HEK293 (cell line): ENCODE data around the gene UVSSA.
A peak's percentile ranks its signal among the peaks of the same experiment; 100 is the strongest.

ENCODE experiments used
- CTCF ChIA-PET: fragments of 350-600 bp; formaldehyde crosslinking; extraction: SDS; loops from one replicate; lab custom pipeline; 2021; ENCODE audit warnings: antibody characterized with exemption; lab: Yijun Ruan, JAX
- POLR2A ChIA-PET: fragments of 300-600 bp; formaldehyde crosslinking; extraction: SDS; loops from one replicate; lab custom pipeline; 2020; ENCODE audit warnings: antibody characterized with exemption, inconsistent platforms; lab: Yijun Ruan, JAX
- H3K27ac ChIP-seq: fragments of 200-500 bp; sonication (Bioruptor generic); 2 replicates; pipeline ENCODE4 v1.5.1; 2014; ENCODE audit warnings: low read depth, low read length, control low read depth, inconsistent platforms; ENCODE audit errors: extremely low read depth
- H3K36me3 ChIP-seq, 2 experiments: fragments of 200-500 bp in 1 of 2; sonication (Bioruptor generic) in 1 of 2; 1 replicate in 1 of 2; 2 replicates in 1 of 2; pipeline ENCODE4 v1.5.1; 2014 to 2017; ENCODE audit warnings: inconsistent platforms in 2 of 2, low read length in 2 of 2; ENCODE audit not compliant: control insufficient read depth in 2 of 2, insufficient read depth in 1 of 2
- H3K4me1 ChIP-seq: fragments of 200-500 bp; sonication (Bioruptor generic); 2 replicates; pipeline ENCODE4 v1.5.1; 2014; ENCODE audit warnings: mild to moderate bottlenecking, low read length, inconsistent platforms; ENCODE audit not compliant: control insufficient read depth, insufficient read depth
- H3K4me3 ChIP-seq: 2 replicates; pipeline ENCODE4 v1.5.1; 2011; ENCODE audit warnings: low read depth, mild to moderate bottlenecking, control low read depth, low read length, moderate library complexity
- H3K9me3 ChIP-seq: fragments of 200-500 bp; sonication (Bioruptor generic); 2 replicates; pipeline ENCODE4 v1.5.1; 2014; ENCODE audit warnings: low read depth, low read length, inconsistent platforms; ENCODE audit not compliant: control insufficient read depth, insufficient read depth
- CTCF ChIP-seq: fragments of 450-650 bp; formaldehyde crosslinking; IDR thresholded peaks from 2 replicates; pipeline ENCODE4 v1.5.1; 2016; ENCODE audit warnings: missing biosample characterization, missing genetic modification characterization
- MEIS1 ChIP-seq: sonication (generic); formaldehyde crosslinking; IDR thresholded peaks from 2 replicates; pipeline ENCODE4 v1.8.1; 2022; ENCODE audit warnings: missing genetic modification reagents, mild to moderate bottlenecking, borderline replicate concordance
- RBAK ChIP-seq: fragments of 450-650 bp; formaldehyde crosslinking; IDR thresholded peaks from 2 replicates; pipeline ENCODE4 v1.5.1; 2016; ENCODE audit warnings: missing biosample characterization, missing genetic modification characterization
- SCRT2 ChIP-seq: fragments of 450-650 bp; formaldehyde crosslinking; IDR thresholded peaks from 2 replicates; pipeline ENCODE4 v1.5.1; 2016; ENCODE audit warnings: missing biosample characterization, missing genetic modification characterization
- ZBTB7A ChIP-seq: fragments of 450-650 bp; formaldehyde crosslinking; IDR thresholded peaks from 2 replicates; pipeline ENCODE4 v1.5.1; 2016; ENCODE audit warnings: low read depth, missing biosample characterization, missing genetic modification characterization
- ZFHX2 ChIP-seq: fragments of 450-650 bp; formaldehyde crosslinking; conservative IDR thresholded peaks from 2 replicates; pipeline ENCODE4 v1.5.1; 2016; ENCODE audit warnings: missing biosample characterization, missing genetic modification characterization
- ZFP41 ChIP-seq: fragments of 450-650 bp; formaldehyde crosslinking; IDR thresholded peaks from 2 replicates; pipeline ENCODE4 v1.5.1; 2016; ENCODE audit warnings: missing biosample characterization, missing genetic modification characterization, borderline replicate concordance
- ZNF157 ChIP-seq: fragments of 450-650 bp; formaldehyde crosslinking; IDR thresholded peaks from 2 replicates; pipeline ENCODE4 v1.5.1; 2016; ENCODE audit warnings: missing biosample characterization, missing genetic modification characterization
- ZNF175 ChIP-seq: fragments of 450-650 bp; formaldehyde crosslinking; IDR thresholded peaks from 2 replicates; pipeline ENCODE4 v1.5.1; 2016; ENCODE audit warnings: missing biosample characterization, missing genetic modification characterization
- ZNF19 ChIP-seq: fragments of 450-650 bp; formaldehyde crosslinking; IDR thresholded peaks from 2 replicates; pipeline ENCODE4; 2016; ENCODE audit warnings: missing biosample characterization, missing genetic modification characterization, low read depth
- ZNF366 ChIP-seq: fragments of 450-650 bp; formaldehyde crosslinking; conservative IDR thresholded peaks from 2 replicates; pipeline ENCODE4 v1.5.1; 2016; ENCODE audit warnings: missing biosample characterization, missing genetic modification characterization
- ZNF394 ChIP-seq: fragments of 450-650 bp; formaldehyde crosslinking; IDR thresholded peaks from 2 replicates; pipeline ENCODE4 v1.5.1; 2016; ENCODE audit warnings: missing biosample characterization, missing genetic modification characterization, mild to moderate bottlenecking, moderate library complexity, borderline replicate concordance
- ZNF501 ChIP-seq: fragments of 450-650 bp; formaldehyde crosslinking; IDR thresholded peaks from 2 replicates; pipeline ENCODE4 v1.5.1; 2016; ENCODE audit warnings: missing biosample characterization, missing genetic modification characterization
- ZNF621 ChIP-seq: fragments of 450-650 bp; formaldehyde crosslinking; IDR thresholded peaks from 2 replicates; pipeline ENCODE4 v1.5.1; 2017; ENCODE audit warnings: missing biosample characterization, missing genetic modification characterization
- ZNF654 ChIP-seq: fragments of 450-650 bp; formaldehyde crosslinking; IDR thresholded peaks from 2 replicates; pipeline ENCODE4 v1.5.1; 2016; ENCODE audit warnings: low read depth, missing biosample characterization, missing genetic modification characterization
- ZNF76 ChIP-seq: fragments of 450-650 bp; formaldehyde crosslinking; IDR thresholded peaks from 2 replicates; pipeline ENCODE4; 2016; ENCODE audit warnings: low read depth, missing biosample characterization, missing genetic modification characterization, borderline replicate concordance
- ZSCAN4 ChIP-seq: fragments of 450-650 bp; formaldehyde crosslinking; IDR thresholded peaks from 2 replicates; pipeline ENCODE4 v1.5.1; 2017; ENCODE audit warnings: missing biosample characterization, missing genetic modification characterization
- TF ChIP-seq, protein P1 (sequence below): fragments of 450-650 bp; formaldehyde crosslinking; conservative IDR thresholded peaks from 2 replicates; pipeline ENCODE4 v1.5.1; 2016; ENCODE audit warnings: low read depth, missing biosample characterization, missing genetic modification characterization
- TF ChIP-seq, protein P2 (sequence below): fragments of 450-650 bp; formaldehyde crosslinking; IDR thresholded peaks from 2 replicates; pipeline ENCODE4 v1.5.1; 2016; ENCODE audit warnings: missing biosample characterization, missing genetic modification characterization

The UVSSA gene

DNA sequence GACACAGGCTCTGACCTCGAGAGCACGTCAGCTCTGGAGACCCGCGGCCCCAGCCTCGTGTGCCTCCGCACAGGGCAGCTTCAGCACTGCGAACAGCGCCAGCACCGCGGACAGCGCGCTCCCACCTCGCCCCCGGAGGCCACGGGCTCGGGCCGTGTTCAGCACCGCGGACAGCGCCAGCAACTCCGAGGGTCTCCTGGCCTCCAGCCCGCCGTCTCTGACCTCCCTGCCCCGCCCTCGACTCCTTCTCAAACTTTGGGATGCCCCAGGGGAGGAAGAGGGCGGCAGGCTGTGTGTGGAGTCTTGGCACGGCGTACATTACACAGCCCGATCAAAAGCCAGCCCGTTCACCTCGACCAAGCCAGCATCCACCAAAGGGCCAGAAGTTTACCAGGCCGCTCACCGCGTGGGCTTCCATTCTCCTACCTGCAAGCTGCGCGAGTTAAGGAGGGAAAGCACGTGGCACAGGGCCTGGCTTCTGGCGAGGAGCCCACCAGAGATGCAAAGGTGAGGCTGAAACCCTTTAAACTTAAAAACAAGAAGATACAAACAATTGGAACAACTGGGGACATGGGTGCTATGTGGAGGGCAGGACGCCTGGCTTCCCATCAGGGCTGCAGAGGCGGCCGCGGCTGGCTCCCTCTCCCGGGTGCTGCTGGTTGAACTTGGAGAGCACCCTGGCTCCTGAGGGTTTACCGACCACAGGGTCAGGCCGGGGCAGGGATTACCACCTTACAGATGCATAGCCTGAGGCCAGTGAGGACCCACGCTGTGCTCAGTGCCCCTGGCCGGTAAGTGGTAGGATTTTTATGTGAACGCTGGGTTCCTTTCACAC is 63.7 kb downstream of the UVSSA start (continued):
- TF ChIP-seq ZNF76, result no peak
- no peak for TF ChIP-seq ZNF366
- peak; percentile 87; the same call in 1 of the 2 replicates for TF ChIP-seq MEIS1
- peak; percentile 25; the same call in 1 of the 2 replicates for TF ChIP-seq ZFHX2 (tag by site-specific recombination)
- TF ChIP-seq, protein P1, sequence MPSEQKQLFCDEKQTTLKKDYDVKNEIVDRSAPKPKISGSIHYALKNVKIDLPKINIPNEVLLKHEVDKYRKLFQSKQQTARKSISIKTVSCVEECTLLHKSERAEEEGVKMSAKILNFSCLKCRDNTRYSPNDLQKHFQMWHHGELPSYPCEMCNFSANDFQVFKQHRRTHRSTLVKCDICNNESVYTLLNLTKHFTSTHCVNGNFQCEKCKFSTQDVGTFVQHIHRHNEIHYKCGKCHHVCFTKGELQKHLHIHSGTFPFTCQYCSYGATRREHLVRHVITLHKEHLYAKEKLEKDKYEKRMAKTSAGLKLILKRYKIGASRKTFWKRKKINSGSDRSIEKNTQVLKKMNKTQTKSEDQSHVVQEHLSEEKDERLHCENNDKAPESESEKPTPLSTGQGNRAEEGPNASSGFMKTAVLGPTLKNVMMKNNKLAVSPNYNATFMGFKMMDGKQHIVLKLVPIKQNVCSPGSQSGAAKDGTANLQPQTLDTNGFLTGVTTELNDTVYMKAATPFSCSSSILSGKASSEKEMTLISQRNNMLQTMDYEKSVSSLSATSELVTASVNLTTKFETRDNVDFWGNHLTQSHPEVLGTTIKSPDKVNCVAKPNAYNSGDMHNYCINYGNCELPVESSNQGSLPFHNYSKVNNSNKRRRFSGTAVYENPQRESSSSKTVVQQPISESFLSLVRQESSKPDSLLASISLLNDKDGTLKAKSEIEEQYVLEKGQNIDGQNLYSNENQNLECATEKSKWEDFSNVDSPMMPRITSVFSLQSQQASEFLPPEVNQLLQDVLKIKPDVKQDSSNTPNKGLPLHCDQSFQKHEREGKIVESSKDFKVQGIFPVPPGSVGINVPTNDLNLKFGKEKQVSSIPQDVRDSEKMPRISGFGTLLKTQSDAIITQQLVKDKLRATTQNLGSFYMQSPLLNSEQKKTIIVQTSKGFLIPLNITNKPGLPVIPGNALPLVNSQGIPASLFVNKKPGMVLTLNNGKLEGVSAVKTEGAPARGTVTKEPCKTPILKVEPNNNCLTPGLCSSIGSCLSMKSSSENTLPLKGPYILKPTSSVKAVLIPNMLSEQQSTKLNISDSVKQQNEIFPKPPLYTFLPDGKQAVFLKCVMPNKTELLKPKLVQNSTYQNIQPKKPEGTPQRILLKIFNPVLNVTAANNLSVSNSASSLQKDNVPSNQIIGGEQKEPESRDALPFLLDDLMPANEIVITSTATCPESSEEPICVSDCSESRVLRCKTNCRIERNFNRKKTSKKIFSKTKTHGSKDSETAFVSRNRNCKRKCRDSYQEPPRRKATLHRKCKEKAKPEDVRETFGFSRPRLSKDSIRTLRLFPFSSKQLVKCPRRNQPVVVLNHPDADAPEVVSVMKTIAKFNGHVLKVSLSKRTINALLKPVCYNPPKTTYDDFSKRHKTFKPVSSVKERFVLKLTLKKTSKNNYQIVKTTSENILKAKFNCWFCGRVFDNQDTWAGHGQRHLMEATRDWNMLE, result no peak
- no peak for TF ChIP-seq ZBTB7A (tag by site-specific recombination)
- no peak for TF ChIP-seq ZNF654 (tag by site-specific recombination)
- TF ChIP-seq, protein P2, sequence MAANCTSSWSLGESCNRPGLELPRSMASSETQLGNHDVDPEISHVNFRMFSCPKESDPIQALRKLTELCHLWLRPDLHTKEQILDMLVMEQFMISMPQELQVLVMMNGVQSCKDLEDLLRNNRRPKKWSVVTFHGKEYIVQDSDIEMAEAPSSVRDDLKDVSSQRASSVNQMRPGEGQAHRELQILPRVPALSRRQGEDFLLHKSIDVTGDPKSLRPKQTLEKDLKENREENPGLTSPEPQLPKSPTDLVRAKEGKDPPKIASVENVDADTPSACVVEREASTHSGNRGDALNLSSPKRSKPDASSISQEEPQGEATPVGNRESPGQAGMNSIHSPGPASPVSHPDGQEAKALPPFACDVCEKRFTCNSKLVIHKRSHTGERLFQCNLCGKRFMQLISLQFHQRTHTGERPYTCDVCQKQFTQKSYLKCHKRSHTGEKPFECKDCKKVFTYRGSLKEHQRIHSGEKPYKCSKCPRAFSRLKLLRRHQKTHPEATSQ, result no peak
- TF ChIP-seq CTCF (tag by site-specific recombination), result no peak
- no peak for TF ChIP-seq ZNF157 (tag by site-specific recombination)
- no peak for TF ChIP-seq SCRT2
- TF ChIP-seq RBAK (tag by site-specific recombination), result no peak
- no peak for TF ChIP-seq ZFP41 (tag by site-specific recombination)

- Histone ChIP-seq H3K4me1 (no peaks in the 10 kb centered on the region), H3K27ac (no peak overlapping the region)
- CTCF ChIA-PET, result no interaction called here
- no peak for TF ChIP-seq ZNF19 (tag by site-specific recombination)
- TF ChIP-seq ZNF394, result no peak
- TF ChIP-seq, protein P1, result no peak
- TF ChIP-seq ZSCAN4 (tag by site-specific recombination), result no peak
- no peak for TF ChIP-seq ZNF175 (tag by site-specific recombination)
- no peak for TF ChIP-seq ZNF654 (tag by site-specific recombination)
- TF ChIP-seq ZNF501 (tag by site-specific recombination), result no peak
- no peak for TF ChIP-seq ZNF621 (tag by site-specific recombination)
These were observed 64.7 kb downstream of the UVSSA start for GRCh38 chr4:1411436-1412375.

More at GRCh38 chr4:1411436-1412375, 64.7 kb downstream of the UVSSA start:
- Histone ChIP-seq H3K9me3 (no peaks in the 10 kb centered on the region), H3K4me3 (no peak overlapping the region), H3K36me3 (no peaks in the 10 kb centered on the region)
- POLR2A ChIA-PET, result no interaction called here
